ENCODE results near the gene BACE2. TPM values are rescaled to one million over a fixed set of nuclear protein-coding genes. Genes with fewer than 3 reads are reported as not detected.

BACE2 gene
- total RNA-seq, 2 experiments from 2014 or later = not detected

DNA sequence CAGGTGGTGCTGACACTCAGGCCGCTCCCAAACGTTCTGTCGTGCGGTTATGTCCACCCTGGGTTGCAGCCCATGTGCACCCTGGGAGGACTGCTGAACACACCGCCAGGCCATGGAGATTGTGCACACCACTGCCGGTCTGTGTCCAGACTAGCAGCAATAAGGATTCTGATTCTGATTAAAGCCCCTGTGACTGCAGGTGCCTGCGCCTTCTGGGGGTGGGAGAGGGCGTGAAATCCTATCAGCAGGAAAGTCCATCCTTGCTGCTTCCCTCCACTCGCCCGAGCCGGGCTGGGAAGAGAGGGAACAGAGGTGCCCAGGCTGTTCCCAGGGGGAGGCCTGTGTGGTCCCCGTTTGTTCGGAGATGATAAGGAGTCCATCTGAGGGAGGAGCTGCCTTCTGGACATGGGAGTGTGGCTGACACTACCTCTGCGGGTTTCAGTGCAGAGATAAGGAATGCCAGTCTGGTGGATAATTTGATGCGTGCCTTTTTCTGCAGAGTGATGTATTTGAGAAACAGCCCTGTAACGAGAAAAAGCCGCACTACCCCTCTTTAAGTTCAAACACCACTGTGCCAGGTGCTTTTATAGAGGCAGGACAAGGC is 41.2 kb downstream of the BACE2 start:
- intact Hi-C loops (cut with micrococcal nuclease; ENCODE audit: unreplicated experiment) = no loop called here
- TF ChIP-seq, protein P1, sequence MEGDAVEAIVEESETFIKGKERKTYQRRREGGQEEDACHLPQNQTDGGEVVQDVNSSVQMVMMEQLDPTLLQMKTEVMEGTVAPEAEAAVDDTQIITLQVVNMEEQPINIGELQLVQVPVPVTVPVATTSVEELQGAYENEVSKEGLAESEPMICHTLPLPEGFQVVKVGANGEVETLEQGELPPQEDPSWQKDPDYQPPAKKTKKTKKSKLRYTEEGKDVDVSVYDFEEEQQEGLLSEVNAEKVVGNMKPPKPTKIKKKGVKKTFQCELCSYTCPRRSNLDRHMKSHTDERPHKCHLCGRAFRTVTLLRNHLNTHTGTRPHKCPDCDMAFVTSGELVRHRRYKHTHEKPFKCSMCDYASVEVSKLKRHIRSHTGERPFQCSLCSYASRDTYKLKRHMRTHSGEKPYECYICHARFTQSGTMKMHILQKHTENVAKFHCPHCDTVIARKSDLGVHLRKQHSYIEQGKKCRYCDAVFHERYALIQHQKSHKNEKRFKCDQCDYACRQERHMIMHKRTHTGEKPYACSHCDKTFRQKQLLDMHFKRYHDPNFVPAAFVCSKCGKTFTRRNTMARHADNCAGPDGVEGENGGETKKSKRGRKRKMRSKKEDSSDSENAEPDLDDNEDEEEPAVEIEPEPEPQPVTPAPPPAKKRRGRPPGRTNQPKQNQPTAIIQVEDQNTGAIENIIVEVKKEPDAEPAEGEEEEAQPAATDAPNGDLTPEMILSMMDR (conservative IDR thresholded peaks at IDR 0.05; ENCODE audit: low read length) = no peak
- TF ChIP-seq EZH2phosphoT487 (IDR thresholded peaks at IDR 0.05; ENCODE audit: borderline replicate concordance, low read depth, low read length) = no peak
- no peak for DNase-seq (ENCODE audit: low spot score)
- Histone ChIP-seq H4K20me1 (ENCODE audit: insufficient read depth, low read length) (no peaks in the 10 kb centered on the region), H3K4me3 (ENCODE audit: low read depth, low read length, poor library complexity, severe bottlenecking) (no peak overlapping the region), H3K9me2 (ENCODE audit: insufficient read depth, low read length) (no peaks in the 10 kb centered on the region), H2AFZ (ENCODE audit: low read length) (no peak overlapping the region), H3K4me1 (ENCODE audit: insufficient read depth, low read length, poor library complexity, severe bottlenecking) (no peaks in the 10 kb centered on the region), H3K9me3 (ENCODE audit: low read length) (no peaks in the 10 kb centered on the region), H3K36me3 (ENCODE audit: insufficient read depth, low read length) (no peaks in the 10 kb centered on the region), H3K4me2 (ENCODE audit: low read length) (no peak overlapping the region), H3K79me2 (ENCODE audit: insufficient read depth, low read depth, low read length) (no peaks in the 10 kb centered on the region), H3K27ac (ENCODE audit: low read depth, low read length, poor library complexity, severe bottlenecking) (no peak overlapping the region)
- ChIA-PET CTCF (ENCODE audit: unreplicated experiment) (no interaction called here), POLR2A (no interaction called here)
- BruUV-seq (replicated peaks) = no TSS peak

DNA sequence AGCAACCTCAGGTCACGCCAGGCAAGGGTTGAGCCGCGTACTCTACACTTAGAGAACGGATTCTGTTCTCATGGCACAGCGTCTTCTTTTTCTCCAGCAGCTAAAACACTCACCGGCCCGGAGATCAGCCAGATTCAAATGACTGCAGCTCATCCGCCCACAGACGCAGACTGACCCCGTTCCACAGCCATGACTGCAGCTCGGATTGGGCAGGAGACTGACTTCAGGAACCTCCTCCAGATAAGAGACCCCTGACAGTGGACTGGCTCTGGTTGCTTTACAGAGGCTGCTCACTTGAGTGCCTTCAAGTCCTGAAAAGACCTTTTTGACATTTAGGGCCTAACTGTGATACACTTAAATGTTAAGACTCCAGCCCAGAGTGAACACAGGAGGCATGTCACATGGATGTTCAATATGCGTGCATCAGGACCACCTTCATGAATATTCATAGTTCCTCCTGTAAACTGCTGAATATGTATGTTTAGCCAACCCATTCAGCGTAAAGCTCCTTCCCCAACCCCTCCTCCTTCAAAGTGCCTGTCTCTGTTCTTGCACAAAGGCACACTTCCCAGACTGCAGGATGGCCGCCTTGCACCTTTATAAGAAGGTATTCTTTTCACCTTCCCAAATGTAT is 42.6 kb downstream of the BACE2 start:
- no peak for TF ChIP-seq EZH2phosphoT487 (IDR thresholded peaks at IDR 0.05; ENCODE audit: borderline replicate concordance, low read depth, low read length)
- TF ChIP-seq, protein P1 (conservative IDR thresholded peaks at IDR 0.05; ENCODE audit: low read length) = no peak
- ChIA-PET POLR2A (no interaction called here), CTCF (ENCODE audit: unreplicated experiment) (no interaction called here)
- Histone ChIP-seq H3K9me3 (ENCODE audit: low read length) (no peaks in the 10 kb centered on the region), H3K27ac (ENCODE audit: low read depth, low read length, poor library complexity, severe bottlenecking) (no peak overlapping the region), H3K36me3 (ENCODE audit: insufficient read depth, low read length) (no peaks in the 10 kb centered on the region), H3K4me3 (ENCODE audit: low read depth, low read length, poor library complexity, severe bottlenecking) (no peak overlapping the region), H4K20me1 (ENCODE audit: insufficient read depth, low read length) (no peaks in the 10 kb centered on the region), H3K9me2 (ENCODE audit: insufficient read depth, low read length) (no peaks in the 10 kb centered on the region), H2AFZ (ENCODE audit: low read length) (no peak overlapping the region), H3K79me2 (ENCODE audit: insufficient read depth, low read depth, low read length) (no peaks in the 10 kb centered on the region), H3K4me2 (ENCODE audit: low read length) (no peak overlapping the region), H3K4me1 (ENCODE audit: insufficient read depth, low read length, poor library complexity, severe bottlenecking) (no peaks in the 10 kb centered on the region)
- intact Hi-C loops (cut with micrococcal nuclease; ENCODE audit: unreplicated experiment) = no loop called here
- no peak for DNase-seq (ENCODE audit: low spot score)
- BruUV-seq (replicated peaks) = no TSS peak

DNA sequence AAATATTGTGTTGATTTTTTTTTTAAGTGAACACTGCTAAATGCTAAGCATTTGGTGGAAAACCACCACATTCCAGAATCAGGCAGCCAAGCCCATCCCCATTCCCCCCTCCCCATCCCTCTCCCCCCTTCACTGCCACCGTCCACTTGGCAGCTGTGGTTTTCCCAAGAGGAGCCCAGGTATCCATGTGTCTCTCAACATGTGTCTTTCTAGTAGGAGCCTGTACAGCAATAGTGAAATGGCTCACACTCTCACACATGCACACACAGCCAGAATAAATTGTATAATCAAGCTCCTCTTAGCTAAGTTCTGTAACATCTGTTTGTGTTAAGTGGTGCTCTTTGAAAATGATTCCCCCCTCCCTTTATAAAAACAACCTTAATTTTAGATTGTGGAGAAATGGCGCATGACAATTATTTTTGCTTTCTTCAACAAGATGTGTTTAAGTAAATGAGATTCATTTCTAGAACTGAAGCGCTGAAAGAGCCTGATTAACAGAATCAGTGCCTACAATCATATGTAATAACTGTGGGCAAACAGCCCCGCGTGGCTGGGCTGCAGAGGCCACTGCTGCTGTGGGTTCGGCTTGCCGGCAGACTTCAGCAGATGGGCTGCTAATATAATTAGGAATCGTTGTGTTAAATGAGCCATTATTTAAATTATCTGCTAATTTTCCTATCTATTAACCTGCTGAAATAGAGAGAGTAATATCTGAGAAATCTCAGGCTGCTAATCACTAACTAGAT is 43.3 kb downstream of the BACE2 start:
- BruUV-seq (replicated peaks) = no TSS peak
- intact Hi-C loops (cut with micrococcal nuclease; ENCODE audit: unreplicated experiment) = no loop called here
- H3K79me2 ChIP-seq (ENCODE audit: insufficient read depth, low read depth, low read length) = no peaks in the 10 kb centered on the region
- no peaks in the 10 kb centered on the region for H3K4me1 ChIP-seq (ENCODE audit: insufficient read depth, low read length, poor library complexity, severe bottlenecking)
- H3K9me3 ChIP-seq (ENCODE audit: low read length) = no peaks in the 10 kb centered on the region
- H3K27ac ChIP-seq (ENCODE audit: low read depth, low read length, poor library complexity, severe bottlenecking) = no peak overlapping the region
- DNase-seq (ENCODE audit: low spot score) = no peak
- no peaks in the 10 kb centered on the region for H3K36me3 ChIP-seq (ENCODE audit: insufficient read depth, low read length)
- ChIA-PET POLR2A (no interaction called here), CTCF (ENCODE audit: unreplicated experiment) (no interaction called here)
- no peak overlapping the region for H3K4me2 ChIP-seq (ENCODE audit: low read length)
- TF ChIP-seq, protein P1 (conservative IDR thresholded peaks at IDR 0.05; ENCODE audit: low read length) = no peak
- TF ChIP-seq EZH2phosphoT487 (IDR thresholded peaks at IDR 0.05; ENCODE audit: borderline replicate concordance, low read depth, low read length) = no peak
- no peak overlapping the region for H3K4me3 ChIP-seq (ENCODE audit: low read depth, low read length, poor library complexity, severe bottlenecking)
- no peaks in the 10 kb centered on the region for H3K9me2 ChIP-seq (ENCODE audit: insufficient read depth, low read length)
- H4K20me1 ChIP-seq (ENCODE audit: insufficient read depth, low read length) = no peaks in the 10 kb centered on the region
- H2AFZ ChIP-seq (ENCODE audit: low read length) = no peak overlapping the region

Measured in OCI-LY7 (cell line).